Lung (tissue), 12 donors: ENCODE measurements around the gene MAP4. TPM values are rescaled to one million over a fixed set of nuclear protein-coding genes. Genes with fewer than 3 reads are reported as not detected.

Source experiments
- ATAC-seq: fragments of 200-7000 bp; cut with Tn5 transposase; one replicate; pipeline ENCODE4 v1.9.1; 2020; ENCODE audit warnings: moderate number of reproducible peaks; ENCODE audit not compliant: insufficient read depth, low FRiP score
- DNase-seq, 3 donors: peaks; one replicate each; pipeline ENCODE4 v3.0.0-alpha.2; 2013 to 2017
- H3K27ac ChIP-seq, 2 donors: one replicate each; pipeline ENCODE4 v1.5.1; 2013; ENCODE audit warnings: mild to moderate bottlenecking in 2 of 2, moderate library complexity in 2 of 2, control low read depth in 1 of 2, inconsistent platforms in 1 of 2, low read depth in 1 of 2, low read length in 1 of 2
- H3K27me3 ChIP-seq, 3 donors: one replicate each; pipeline ENCODE4 v1.5.1; 2013; ENCODE audit warnings: low read length in 2 of 3; ENCODE audit not compliant: control insufficient read depth in 3 of 3, insufficient read depth in 3 of 3
- H3K36me3 ChIP-seq, 4 donors: one replicate each; pipeline ENCODE4 v1.5.1; 2013; ENCODE audit warnings: low read length in 4 of 4, mild to moderate bottlenecking in 1 of 4, moderate library complexity in 1 of 4; ENCODE audit not compliant: control insufficient read depth in 4 of 4, insufficient read depth in 4 of 4
- H3K4me1 ChIP-seq, 5 donors: one replicate each; pipeline ENCODE4 v1.5.1; 2013; ENCODE audit warnings: low read length in 5 of 5, mild to moderate bottlenecking in 2 of 5, moderate library complexity in 1 of 5; ENCODE audit not compliant: control insufficient read depth in 5 of 5, insufficient read depth in 5 of 5
- H3K4me3 ChIP-seq: one replicate; pipeline ENCODE4 v1.5.1; 2013; ENCODE audit warnings: mild to moderate bottlenecking, control low read depth, moderate library complexity
- H3K9ac ChIP-seq, 2 donors: one replicate each; pipeline ENCODE4 v1.5.1; 2013; ENCODE audit warnings: low read length in 2 of 2, control low read depth in 1 of 2; ENCODE audit not compliant: insufficient read depth in 1 of 2
- H3K9me3 ChIP-seq, 4 donors: one replicate each; pipeline ENCODE4 v1.5.1; 2013; ENCODE audit warnings: low read length in 3 of 4, mild to moderate bottlenecking in 1 of 4, moderate library complexity in 1 of 4; ENCODE audit not compliant: control insufficient read depth in 4 of 4, insufficient read depth in 3 of 4
- WGBS, 2 donors: extraction: QIAGEN DNeasy Blood & Tissue Kit; methylation state at CpG; one replicate each; pipeline ENCODE4 v1.1.7; 2013; 5-methylcytosine and 5-hydroxymethylcytosine counted together
- polyA plus RNA-seq, 2 donors: library from polyadenylated mRNA; stranded (reverse); fragments of 200-250 nt; gene quantifications; one replicate each; pipeline ENCODE4 v1.2.1, GENCODE V29; 2013
- total RNA-seq, 2 donors: library from RNA; depleted of rRNA in 1 of 2; stranded (reverse); fragments of >200 nt in 1 of 2; gene quantifications; one replicate each; pipeline ENCODE4 v1.2.1, GENCODE V29; 2014 to 2021
- TF ChIP-seq, protein P1 (sequence below): IDR thresholded peaks from 2 replicates; pipeline ENCODE4 v1.5.1; 2012; ENCODE audit warnings: mild to moderate bottlenecking; ENCODE audit errors: control extremely low read depth, extremely low read depth
- donor health status: control.
- donor health status: control.
- donor health status: Bipolar disorder and iron deficiency.
- donor health status: healthy.
- donor health status: DM: yes; HTN: yes; CAD: no.

MAP4 gene
- total and polyA plus RNA-seq, 4 donors: 62.6 to 203 (median 84.9) TPM

DNA sequence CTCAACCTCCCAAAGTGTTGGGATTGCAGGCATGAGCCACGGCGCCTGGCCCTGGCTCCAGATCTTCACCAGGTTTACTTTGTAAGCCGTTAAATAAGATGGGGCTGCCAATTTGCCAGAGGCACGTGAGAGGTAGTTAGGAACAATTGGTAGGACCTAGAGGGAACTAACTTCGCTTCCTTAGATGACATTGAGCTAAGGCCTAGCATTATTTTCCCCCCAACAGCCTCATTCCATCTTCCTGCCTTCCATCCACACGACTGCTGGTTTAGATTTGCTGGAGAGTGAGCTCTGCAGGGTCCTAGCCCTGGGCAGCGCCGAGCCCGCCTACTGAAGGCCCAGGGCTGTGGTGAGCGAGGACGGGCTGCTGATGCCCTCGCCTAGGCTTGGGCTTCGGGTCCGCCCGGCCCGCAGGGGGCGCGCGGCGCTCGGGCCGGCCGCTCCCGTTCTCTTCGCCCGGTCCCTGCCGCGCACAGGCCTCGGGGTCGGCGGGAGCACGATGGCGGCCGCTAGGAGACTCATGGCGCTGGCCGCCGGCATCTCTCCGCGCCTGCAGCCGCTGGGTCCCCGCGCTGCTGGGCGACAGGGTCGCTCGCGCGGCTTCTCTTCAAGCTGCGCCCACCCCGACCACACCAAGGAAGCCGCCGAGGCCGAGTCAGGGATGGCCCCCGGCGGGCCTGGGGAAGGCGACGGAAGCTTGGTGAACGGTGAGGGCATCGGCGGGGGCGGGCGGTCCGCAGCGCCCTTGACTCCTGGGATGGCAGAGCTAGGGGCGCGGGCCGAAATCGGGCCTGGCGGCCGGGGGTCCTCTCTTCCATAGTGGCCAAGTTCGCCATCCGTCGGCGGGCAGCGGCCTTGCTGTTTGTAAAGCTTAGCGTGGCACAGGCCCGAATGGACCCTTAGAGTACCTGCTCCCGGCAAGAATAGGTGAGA is 191.4 kb downstream of the MAP4 start:
- Histone ChIP-seq H3K36me3 (peaks cover 10 to 18% (median 14%) of the 10 kb centered on the region in 4 donors), H3K27ac (peak overlapping the region; percentile 65 to 89), H3K27me3 (no peaks in the 10 kb centered on the region), H3K9ac (peak overlapping the region; percentile 87 to 96), H3K9me3 (no peaks in the 10 kb centered on the region), H3K4me1 (peaks cover 4 to 14% (median 7%) of the 10 kb centered on the region in 5 donors), H3K4me3 (peak overlapping the region; percentile 85)
- TF ChIP-seq, protein P1, sequence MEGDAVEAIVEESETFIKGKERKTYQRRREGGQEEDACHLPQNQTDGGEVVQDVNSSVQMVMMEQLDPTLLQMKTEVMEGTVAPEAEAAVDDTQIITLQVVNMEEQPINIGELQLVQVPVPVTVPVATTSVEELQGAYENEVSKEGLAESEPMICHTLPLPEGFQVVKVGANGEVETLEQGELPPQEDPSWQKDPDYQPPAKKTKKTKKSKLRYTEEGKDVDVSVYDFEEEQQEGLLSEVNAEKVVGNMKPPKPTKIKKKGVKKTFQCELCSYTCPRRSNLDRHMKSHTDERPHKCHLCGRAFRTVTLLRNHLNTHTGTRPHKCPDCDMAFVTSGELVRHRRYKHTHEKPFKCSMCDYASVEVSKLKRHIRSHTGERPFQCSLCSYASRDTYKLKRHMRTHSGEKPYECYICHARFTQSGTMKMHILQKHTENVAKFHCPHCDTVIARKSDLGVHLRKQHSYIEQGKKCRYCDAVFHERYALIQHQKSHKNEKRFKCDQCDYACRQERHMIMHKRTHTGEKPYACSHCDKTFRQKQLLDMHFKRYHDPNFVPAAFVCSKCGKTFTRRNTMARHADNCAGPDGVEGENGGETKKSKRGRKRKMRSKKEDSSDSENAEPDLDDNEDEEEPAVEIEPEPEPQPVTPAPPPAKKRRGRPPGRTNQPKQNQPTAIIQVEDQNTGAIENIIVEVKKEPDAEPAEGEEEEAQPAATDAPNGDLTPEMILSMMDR: peak; percentile 78
- peak; percentile 85 to 90 (median 87) for DNase-seq
- 4 to 5% methylated on average over 63 to 77 of the region's 77 CpGs for WGBS, 2 donors
- peak; percentile 99 for ATAC-seq

DNA sequence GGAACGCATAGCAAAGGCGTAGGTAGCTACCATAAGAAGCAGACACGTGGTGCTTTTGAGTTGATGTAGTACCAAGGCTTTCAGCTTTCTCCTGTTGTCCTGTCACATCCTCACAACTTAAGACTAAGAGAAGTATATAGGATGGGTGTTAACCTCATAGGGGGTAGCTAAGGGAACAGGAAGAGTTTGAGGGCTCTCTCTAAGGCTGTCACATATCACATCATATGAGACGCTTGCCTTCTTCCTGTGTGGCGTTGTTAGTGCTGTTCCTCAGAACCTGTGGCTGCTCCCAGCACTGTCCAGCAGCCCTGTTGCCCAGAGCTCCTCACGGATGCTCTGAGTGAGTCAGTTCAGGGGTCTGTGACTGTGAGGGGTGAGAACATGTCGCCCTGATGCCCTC is 198.6 kb downstream of the MAP4 start:
- Histone ChIP-seq H3K4me3 (no peak overlapping the region), H3K27me3 (no peaks in the 10 kb centered on the region), H3K4me1 (no peaks in the 10 kb centered on the region), H3K27ac (no peak overlapping the region), H3K9me3 (no peaks in the 10 kb centered on the region), H3K36me3 (peaks cover 5 to 29% (median 14%) of the 10 kb centered on the region in 4 donors), H3K9ac (no peak overlapping the region)
- no peak for DNase-seq
- no peak for ATAC-seq
- 93 to 95% methylated on average over 7 of the region's 7 CpGs for WGBS, 2 donors
- TF ChIP-seq, protein P1: no peak

DNA sequence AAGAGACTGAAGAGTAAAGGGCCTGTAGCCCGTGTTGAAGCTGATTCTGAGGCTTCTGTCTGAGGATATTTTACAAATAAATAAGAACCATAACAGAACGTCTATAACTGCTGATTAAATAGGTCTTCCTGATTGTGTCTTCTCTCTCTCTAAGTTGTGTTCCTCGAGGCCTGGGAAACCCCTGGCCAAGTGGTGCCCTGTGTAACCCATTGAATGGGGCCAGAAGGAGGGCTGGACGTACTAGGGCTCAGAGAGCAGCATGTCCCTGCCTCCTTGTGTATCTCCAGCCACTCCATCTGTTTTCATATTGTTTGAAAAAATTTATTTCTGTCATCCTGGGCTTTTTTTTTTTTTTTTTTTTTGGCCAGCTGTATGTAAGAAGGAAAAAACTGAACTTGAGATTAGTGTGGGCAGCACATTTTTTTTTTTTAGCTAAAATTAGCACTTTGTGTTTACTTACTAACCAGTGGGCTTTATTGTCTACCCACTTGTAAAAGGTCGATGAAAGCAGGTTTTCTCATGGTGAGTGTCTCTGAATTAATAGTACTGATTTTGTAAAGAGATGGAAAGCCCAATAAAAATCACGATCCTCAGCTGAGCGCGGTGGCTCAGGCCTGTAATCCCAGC is 202.6 kb downstream of the MAP4 start:
- no peak for ATAC-seq
- no peaks in the 10 kb centered on the region for H3K4me1 ChIP-seq
- H3K9ac ChIP-seq: no peak overlapping the region
- TF ChIP-seq, protein P1: no peak
- no peaks in the 10 kb centered on the region for H3K27me3 ChIP-seq
- no peak for DNase-seq
- H3K27ac ChIP-seq: no peak overlapping the region
- 81 to 89% methylated on average over 8 of the region's 8 CpGs for WGBS, 2 donors
- H3K9me3 ChIP-seq: no peaks in the 10 kb centered on the region
- H3K4me3 ChIP-seq: no peak overlapping the region
- H3K36me3 ChIP-seq: peaks cover 12 to 30% (median 18%) of the 10 kb centered on the region in 4 donors
